B cell (primary cell): ENCODE results near the gene FMN1. TPM values are rescaled to one million over a fixed set of nuclear protein-coding genes. Genes with fewer than 3 reads are reported as not detected.

Experiments used
- ATAC-seq: fragments of 200-7000 bp; cut with Tn5 transposase; one replicate; pipeline ENCODE4 v1.10.0; 2021; ENCODE audit warnings: low read depth, mild to moderate bottlenecking, moderate number of reproducible peaks, moderate library complexity
- CTCF ChIA-PET: fragments of 350-600 bp; sonication (Branson Sonifier 250); formaldehyde crosslinking; loops from one replicate; lab custom pipeline; 2021; ENCODE audit warnings: antibody characterized with exemption, inconsistent platforms; lab: Charles Lee
- POLR2A ChIA-PET: fragments of 350-600 bp; sonication (Branson Sonifier 250); formaldehyde crosslinking; loops from one replicate; lab custom pipeline; 2021; ENCODE audit warnings: antibody characterized with exemption; lab: Charles Lee
- DNase-seq: peaks from one replicate; pipeline ENCODE4 v3.0.0; 2013
- H2AFZ ChIP-seq: 2 replicates; pipeline ENCODE4 v1.6.1; 2012; ENCODE audit warnings: mild to moderate bottlenecking, low read depth, low read length; ENCODE audit not compliant: insufficient read depth, poor library complexity, severe bottlenecking
- H3K27ac ChIP-seq, 2 donors: 1 replicate in 1 of 2; 2 replicates in 1 of 2; pipeline ENCODE4 v1.5.1; 2012 to 2013; ENCODE audit warnings: low read length in 2 of 2, mild to moderate bottlenecking in 2 of 2, moderate library complexity in 1 of 2
- H3K27me3 ChIP-seq, 4 experiments: fragments of 200-600 bp in 1 of 4; sonication (generic) in 1 of 4; replicated peaks in 1 of 4; 1 replicate in 2 of 4; 2 replicates in 2 of 4; pipeline versions ENCODE4 v1.6.1 to v1.7.0; 2013 to 2016; ENCODE audit warnings: low read length in 3 of 4, mild to moderate bottlenecking in 2 of 4, mixed read lengths in 1 of 4, moderate library complexity in 1 of 4; ENCODE audit not compliant: insufficient read depth in 4 of 4, control insufficient read depth in 3 of 4; ENCODE audit errors: control extremely low read depth in 1 of 4
- H3K36me3 ChIP-seq, 2 experiments: replicated peaks in 1 of 2; 1 replicate in 1 of 2; 2 replicates in 1 of 2; pipeline versions ENCODE4 v1.6.1 to v1.7.1; 2013; ENCODE audit warnings: low read length in 1 of 2; ENCODE audit not compliant: insufficient read depth in 2 of 2, control insufficient read depth in 1 of 2; ENCODE audit errors: control extremely low read depth in 1 of 2, extremely low read depth in 1 of 2
- H3K4me1 ChIP-seq, 2 donors: fragments of 200-600 bp in 1 of 2; sonication (generic) in 1 of 2; 1 replicate in 1 of 2; 2 replicates in 1 of 2; pipeline versions ENCODE4 v1.5.1 to v1.6.1; 2013 to 2017; ENCODE audit warnings: low read length in 2 of 2; ENCODE audit not compliant: control insufficient read depth in 2 of 2, insufficient read depth in 2 of 2
- H3K4me2 ChIP-seq: replicated peaks from 2 replicates; pipeline ENCODE3; 2012; ENCODE audit warnings: mild to moderate bottlenecking, low read depth, low read length; ENCODE audit not compliant: poor library complexity, severe bottlenecking
- H3K4me3 ChIP-seq, 5 experiments: fragments of 200-600 bp in 1 of 5; sonication (generic) in 1 of 5; 1 replicate in 3 of 5; 2 replicates in 2 of 5; pipeline versions ENCODE4 v1.5.1 to v1.7.0; 2011 to 2016; ENCODE audit warnings: low read length in 4 of 5, mild to moderate bottlenecking in 4 of 5, low read depth in 2 of 5, control low read depth in 1 of 5, moderate library complexity in 1 of 5; ENCODE audit not compliant: insufficient read depth in 1 of 5; ENCODE audit errors: control extremely low read depth in 1 of 5, extremely low read depth in 1 of 5
- H3K79me2 ChIP-seq: fragments of 200-600 bp; sonication (generic); one replicate; pipeline ENCODE4 v1.6.0; 2016; ENCODE audit warnings: low read length; ENCODE audit not compliant: control insufficient read depth, insufficient read depth
- H3K9ac ChIP-seq: fragments of 200-600 bp; sonication (generic); 2 replicates; pipeline ENCODE4 v1.6.1; 2017; ENCODE audit warnings: mild to moderate bottlenecking, low read length, moderate library complexity
- H3K9me3 ChIP-seq, 3 donors: one replicate each; pipeline versions ENCODE4 v1.6.1 to v1.7.1; 2013; ENCODE audit warnings: low read length in 2 of 3; ENCODE audit not compliant: control insufficient read depth in 2 of 3, insufficient read depth in 1 of 3; ENCODE audit errors: control extremely low read depth in 1 of 3
- H4K20me1 ChIP-seq: 2 replicates; pipeline ENCODE4 v1.6.0; 2012; ENCODE audit warnings: mild to moderate bottlenecking, low read length; ENCODE audit not compliant: insufficient read depth, control insufficient read depth, poor library complexity, severe bottlenecking
- H3K27ac Mint-ChIP-seq: one replicate; pipeline ENCODE4 v1.8.0; 2021; ENCODE audit warnings: mixed read lengths
- H3K27me3 Mint-ChIP-seq: one replicate; pipeline ENCODE4 v1.8.0; 2021; ENCODE audit warnings: mixed read lengths
- H3K4me1 Mint-ChIP-seq: one replicate; pipeline ENCODE4 v1.8.0; 2021; ENCODE audit warnings: mixed read lengths
- H3K4me3 Mint-ChIP-seq: one replicate; pipeline ENCODE4 v1.8.0; 2021; ENCODE audit warnings: mixed read lengths
- H3K9me3 Mint-ChIP-seq: one replicate; pipeline ENCODE4 v1.8.0; 2022; ENCODE audit warnings: mixed read lengths; ENCODE audit not compliant: insufficient read depth
- EZH2 ChIP-seq: IDR thresholded peaks from 2 replicates; pipeline ENCODE4 v1.6.1; 2012; ENCODE audit warnings: borderline replicate concordance, low read depth, mild to moderate bottlenecking, moderate library complexity, low read length; ENCODE audit not compliant: insufficient read depth, poor library complexity, severe bottlenecking
- WGBS: methylation state at CpG from one replicate; pipeline ENCODE4 v1.1.5; 2013; ENCODE audit warnings: missing lambda C conversion rate; ENCODE audit not compliant: insufficient coverage; 5-methylcytosine and 5-hydroxymethylcytosine counted together
- intact Hi-C: fragments of 100-400 bp; cut with micrococcal nuclease; formaldehyde crosslinking; loops from one replicate; pipeline ENCODE4 v1.10.0; 2022
- polyA plus RNA-seq: library from polyadenylated mRNA; depleted of rRNA; stranded (reverse); fragments of >200 nt; gene quantifications from 2 replicates; pipeline ENCODE4 v1.2.3, GENCODE V29; 2012
- total RNA-seq, 2 donors: library from RNA; stranded (reverse); fragments of 120-200 nt in 1 of 2; gene quantifications; 1 replicate in 1 of 2; 2 replicates in 1 of 2; pipeline versions ENCODE4 v1.2.3 to v1.2.4, GENCODE V29; 2013 to 2022
- TF ChIP-seq, protein P1 (sequence below): fragments of 200-600 bp; IDR thresholded peaks from one replicate; pipeline ENCODE4 v1.8.0; 2022; ENCODE audit warnings: antibody characterized with exemption, mild to moderate bottlenecking

The FMN1 gene
- total and polyA plus RNA-seq, 2 donors (not counting 1 experiment from before 2014, with no cell fraction given), result 0.21 to 0.96 TPM

DNA sequence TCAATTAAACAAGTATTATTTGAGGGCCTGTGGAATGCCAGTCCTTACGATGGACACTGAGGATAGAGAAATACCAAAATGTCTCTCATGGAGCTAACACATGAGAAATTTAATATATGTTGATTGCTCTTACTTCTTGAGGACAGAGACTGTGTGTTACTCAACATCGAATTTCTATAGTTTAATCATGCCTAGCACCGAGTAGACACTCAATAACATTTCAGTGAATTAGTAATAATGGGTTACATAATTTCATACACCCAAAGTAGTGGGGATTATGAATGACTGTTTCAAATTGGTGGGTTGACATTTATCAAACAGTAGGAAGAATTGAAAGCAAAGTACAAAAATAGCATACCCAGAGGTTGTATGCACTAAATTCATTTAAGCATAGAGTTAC, 11.2 kb downstream of the FMN1 start:
- CTCF ChIA-PET, result no interaction called here
- Histone ChIP-seq H3K9ac (no peak overlapping the region), H3K36me3 (no peaks in the 10 kb centered on the region), H3K27me3 (no peaks in the 10 kb centered on the region), H3K4me3 (no peak overlapping the region), H3K4me2 (no peak overlapping the region), H3K27ac (no peak overlapping the region), H3K9me3 (no peaks in the 10 kb centered on the region), H2AFZ (no peak overlapping the region), H3K4me1 (peaks cover 9 to 15% of the 10 kb centered on the region in 2 donors), H3K79me2 (no peaks in the 10 kb centered on the region), H4K20me1 (no peaks in the 10 kb centered on the region)
- no CpG with 5 or more reads among the region's 3 CpGs for WGBS
- Mint-ChIP-seq H3K27ac (no peak overlapping the region), H3K4me3 (no peak overlapping the region), H3K27me3 (no peaks in the 10 kb centered on the region), H3K4me1 (peaks cover 10% of the 10 kb centered on the region), H3K9me3 (no peaks in the 10 kb centered on the region)
- intact Hi-C loops, result no loop called here
- TF ChIP-seq, protein P1, sequence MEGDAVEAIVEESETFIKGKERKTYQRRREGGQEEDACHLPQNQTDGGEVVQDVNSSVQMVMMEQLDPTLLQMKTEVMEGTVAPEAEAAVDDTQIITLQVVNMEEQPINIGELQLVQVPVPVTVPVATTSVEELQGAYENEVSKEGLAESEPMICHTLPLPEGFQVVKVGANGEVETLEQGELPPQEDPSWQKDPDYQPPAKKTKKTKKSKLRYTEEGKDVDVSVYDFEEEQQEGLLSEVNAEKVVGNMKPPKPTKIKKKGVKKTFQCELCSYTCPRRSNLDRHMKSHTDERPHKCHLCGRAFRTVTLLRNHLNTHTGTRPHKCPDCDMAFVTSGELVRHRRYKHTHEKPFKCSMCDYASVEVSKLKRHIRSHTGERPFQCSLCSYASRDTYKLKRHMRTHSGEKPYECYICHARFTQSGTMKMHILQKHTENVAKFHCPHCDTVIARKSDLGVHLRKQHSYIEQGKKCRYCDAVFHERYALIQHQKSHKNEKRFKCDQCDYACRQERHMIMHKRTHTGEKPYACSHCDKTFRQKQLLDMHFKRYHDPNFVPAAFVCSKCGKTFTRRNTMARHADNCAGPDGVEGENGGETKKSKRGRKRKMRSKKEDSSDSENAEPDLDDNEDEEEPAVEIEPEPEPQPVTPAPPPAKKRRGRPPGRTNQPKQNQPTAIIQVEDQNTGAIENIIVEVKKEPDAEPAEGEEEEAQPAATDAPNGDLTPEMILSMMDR, result no peak
- TF ChIP-seq EZH2, result no peak
- ATAC-seq (no peak), DNase-seq (no peak)
- POLR2A ChIA-PET, result no interaction called here

DNA sequence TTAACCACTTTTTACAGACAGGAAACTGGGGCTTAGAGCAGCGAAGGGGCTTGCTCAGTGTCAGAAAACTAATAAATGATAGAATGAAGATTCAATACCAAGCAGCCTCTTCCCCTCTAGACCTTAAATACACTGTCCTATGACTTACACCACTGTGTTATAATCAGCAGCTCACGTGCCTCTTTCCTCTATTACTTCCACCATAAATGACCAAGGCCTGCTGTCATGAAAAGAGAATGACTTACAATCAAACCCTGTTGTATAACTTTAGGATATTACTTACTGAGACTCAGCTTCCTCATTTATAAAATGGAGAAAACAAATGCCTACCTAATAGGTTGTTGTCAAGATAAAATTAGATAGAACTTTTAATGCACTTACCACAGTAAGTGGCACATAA, 11.6 kb downstream of the FMN1 start:
- POLR2A ChIA-PET, result no interaction called here
- intact Hi-C loops, result no loop called here

More for the DNA sequence above, 11.6 kb downstream of the FMN1 start:
- no peak overlapping the region for H3K27ac ChIP-seq
- no peak overlapping the region for H3K9ac ChIP-seq
- WGBS, result no CpG with 5 or more reads among the region's 2 CpGs
- DNase-seq (no peak), ATAC-seq (no peak)
- peaks cover 7 to 11% of the 10 kb centered on the region in 2 donors for H3K4me1 ChIP-seq
- Mint-ChIP-seq H3K9me3 (no peaks in the 10 kb centered on the region), H3K27me3 (no peaks in the 10 kb centered on the region), H3K27ac (no peak overlapping the region), H3K4me3 (no peak overlapping the region), H3K4me1 (peaks cover 8% of the 10 kb centered on the region)
- H3K4me3 ChIP-seq, result no peak overlapping the region
- CTCF ChIA-PET, result no interaction called here
- H3K4me2 ChIP-seq, result no peak overlapping the region
- H3K36me3 ChIP-seq, result no peaks in the 10 kb centered on the region
- H4K20me1 ChIP-seq, result no peaks in the 10 kb centered on the region
- H3K79me2 ChIP-seq, result no peaks in the 10 kb centered on the region
- no peak overlapping the region for H2AFZ ChIP-seq
- no peaks in the 10 kb centered on the region for H3K27me3 ChIP-seq
- H3K9me3 ChIP-seq, result no peaks in the 10 kb centered on the region
- TF ChIP-seq, protein P1, result no peak
